Measurements from ENCODE around the gene ROM1.
"Not testable (repeated sequence)": the region's sequence is repeated elsewhere in the genome, so short reads cannot be mapped to it uniquely, and the experiment has no call there.

Gene ROM1, protein sequence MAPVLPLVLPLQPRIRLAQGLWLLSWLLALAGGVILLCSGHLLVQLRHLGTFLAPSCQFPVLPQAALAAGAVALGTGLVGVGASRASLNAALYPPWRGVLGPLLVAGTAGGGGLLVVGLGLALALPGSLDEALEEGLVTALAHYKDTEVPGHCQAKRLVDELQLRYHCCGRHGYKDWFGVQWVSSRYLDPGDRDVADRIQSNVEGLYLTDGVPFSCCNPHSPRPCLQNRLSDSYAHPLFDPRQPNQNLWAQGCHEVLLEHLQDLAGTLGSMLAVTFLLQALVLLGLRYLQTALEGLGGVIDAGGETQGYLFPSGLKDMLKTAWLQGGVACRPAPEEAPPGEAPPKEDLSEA

GRCh38 chr11:62612366-62613290 lies at the start of gene ROM1, which contains the start of gene EML3:
Gene ROM1 (plus strand): TSS chr11:62613257. CDS start chr11:62613282, 25 bp downstream.
Gene EML3 (minus strand): TSS chr11:62612775. CDS start chr11:62612457, 318 bp downstream.
- peak; percentile 86 for DNase-seq

- DNase-seq, result no peak
Measured at GRCh38 chr11:62565100-62565802, 47.8 kb upstream of the ROM1 start.

GRCh38 chr11:62566247-62566646 lies 46.8 kb upstream of the ROM1 start:
- no peak for DNase-seq

DNA sequence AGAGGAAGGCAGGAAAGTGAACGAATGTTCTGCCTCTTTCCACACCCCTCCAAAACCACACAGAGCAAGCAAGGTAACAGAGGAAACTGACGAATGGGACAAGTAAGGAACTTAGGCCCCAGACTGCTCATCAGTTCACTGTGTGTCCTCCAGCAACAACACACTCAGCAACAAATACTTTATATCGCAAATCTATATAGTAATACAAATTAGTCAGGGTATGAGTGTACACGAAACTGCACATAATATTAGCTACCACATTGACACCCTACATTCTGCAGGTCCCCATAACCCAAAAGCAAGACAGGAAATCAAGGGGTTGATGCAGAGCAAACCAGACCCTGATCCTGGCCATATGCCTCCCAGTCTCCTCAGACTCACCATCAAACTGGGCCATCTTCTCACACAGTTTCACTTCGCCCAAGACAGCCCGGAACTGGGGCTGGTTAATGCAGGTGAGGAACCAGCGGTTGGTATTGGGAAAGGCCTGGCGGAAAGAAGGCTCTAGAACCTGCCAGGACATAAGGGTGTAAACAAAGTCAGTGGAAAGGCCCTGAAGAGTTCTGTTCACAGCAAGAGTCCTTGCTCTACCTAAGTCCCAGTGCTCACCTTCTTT lies 45.9 kb upstream of the ROM1 start:
- no peak for DNase-seq

GRCh38 chr11:62569611-62570010 lies 43.4 kb upstream of the ROM1 start:
- no peak for DNase-seq

GRCh38 chr11:62570903-62571302 lies 42.2 kb upstream of the ROM1 start:
- DNase-seq, result not testable (repeated sequence)

GRCh38 chr11:62571493-62571892 lies 41.6 kb upstream of the ROM1 start:
- DNase-seq, result not testable (repeated sequence)

DNA sequence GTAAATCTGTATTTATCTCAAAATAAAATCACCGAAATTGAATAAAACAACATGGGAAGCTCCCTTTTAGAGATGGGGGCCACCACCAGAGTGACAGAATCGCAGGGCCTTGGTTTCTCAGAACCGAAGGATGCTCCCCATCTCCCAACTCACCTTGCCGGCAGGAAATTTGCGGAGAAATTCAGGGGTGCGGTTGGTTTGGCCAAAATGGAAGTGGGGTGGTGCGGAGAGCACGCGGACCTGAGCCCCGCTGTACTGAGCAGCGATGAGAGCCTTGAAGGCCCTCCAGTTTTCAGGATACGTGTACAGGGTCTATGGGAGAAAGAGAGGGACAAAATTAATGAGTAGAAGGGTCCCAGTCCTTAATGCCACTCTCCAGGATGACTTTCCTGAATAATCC lies 40.6 kb upstream of the ROM1 start:
- no peak for DNase-seq

DNA sequence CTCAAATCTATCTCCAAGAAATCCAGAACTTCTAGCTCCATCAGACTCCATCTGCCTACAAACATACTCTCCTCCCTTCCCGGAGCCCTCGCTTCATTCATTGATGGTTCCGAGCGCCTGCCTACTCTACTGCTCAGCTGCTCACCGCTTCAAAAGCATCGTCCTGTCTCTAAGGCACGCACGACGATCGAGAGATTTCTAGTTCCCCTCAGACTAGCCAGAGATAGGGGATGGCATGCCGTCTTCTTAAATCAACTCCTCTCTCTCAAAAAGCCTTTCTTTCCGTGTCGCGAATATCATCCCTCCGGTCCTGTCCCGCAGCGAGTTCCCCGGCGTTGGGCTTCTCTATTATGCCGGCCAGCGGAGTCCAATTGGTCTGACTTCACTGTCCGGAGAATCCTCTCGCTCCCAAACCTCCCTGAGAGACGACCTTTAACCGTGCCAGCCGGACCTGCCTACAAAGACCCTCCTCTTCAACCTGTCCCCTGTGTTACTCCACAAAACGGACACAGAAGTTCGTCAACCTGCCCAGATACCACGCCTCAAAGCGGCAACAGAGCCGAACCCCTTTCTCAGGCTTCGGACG lies 40.0 kb upstream of the ROM1 start:
- DNase-seq, result no peak

- DNase-seq, result peak; percentile 99
Measured at GRCh38 chr11:62573592-62574362, 39.3 kb upstream of the ROM1 start, which contains the start of gene EEF1G. Gene EEF1G (minus strand): TSS chr11:62573891. CDS start chr11:62573842, 49 bp downstream.

- no peak for DNase-seq
Measured at GRCh38 chr11:62574363-62575071, 38.5 kb upstream of the ROM1 start.

DNA sequence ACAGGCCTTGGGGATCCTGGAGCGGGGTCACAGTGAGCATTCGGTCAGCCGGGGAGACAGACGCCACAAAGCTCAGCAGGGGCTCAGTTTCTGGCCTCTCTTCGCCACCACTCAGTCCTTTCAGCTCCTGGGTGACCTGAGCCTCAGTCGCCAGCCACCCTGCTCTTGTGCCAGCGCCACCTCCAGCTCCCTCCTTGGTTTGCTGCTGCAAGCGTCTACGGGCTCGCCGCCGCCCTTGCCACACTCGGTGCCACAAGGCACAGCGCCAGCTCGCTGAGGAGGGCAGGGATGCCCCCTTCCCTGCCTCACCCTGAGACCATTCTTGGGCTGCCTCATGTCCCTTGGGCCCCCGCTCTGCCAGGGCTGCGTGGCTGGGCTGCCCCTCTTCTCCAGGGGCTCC lies 37.9 kb upstream of the ROM1 start:
- DNase-seq, result no peak

GRCh38 chr11:62575837-62576236 lies 37.2 kb upstream of the ROM1 start:
- DNase-seq, result no peak

DNA sequence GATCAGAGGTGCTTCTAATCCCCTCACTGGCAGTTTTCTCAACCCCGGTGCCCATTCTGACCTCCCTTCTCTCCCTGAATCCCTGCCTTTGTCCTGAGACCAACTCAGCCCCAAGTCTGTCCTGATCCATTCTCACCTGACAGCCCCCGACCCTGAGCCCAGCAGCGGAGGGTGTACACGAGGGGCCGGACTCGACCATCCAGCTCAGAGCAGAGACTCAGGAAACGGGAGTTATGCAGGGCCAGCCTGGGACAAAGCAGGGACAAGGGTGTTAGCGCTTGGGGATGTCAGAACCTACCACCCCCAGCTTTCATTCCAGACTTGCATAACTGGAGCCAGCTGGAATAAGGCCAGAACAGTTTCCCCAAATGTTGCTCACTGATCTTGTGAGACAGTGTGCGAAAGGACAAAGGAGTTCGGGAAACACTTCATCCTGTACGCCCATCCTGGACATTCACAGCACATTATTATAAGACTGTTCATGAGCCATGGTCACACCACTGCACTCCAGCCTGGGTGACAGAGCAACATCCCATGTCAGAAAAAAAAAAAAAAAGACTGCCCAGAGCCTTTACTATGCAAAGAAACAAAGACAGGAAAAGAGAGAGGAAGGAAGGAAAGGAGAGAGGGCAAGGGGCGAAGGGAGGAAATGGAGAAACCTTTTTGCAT lies 35.9 kb upstream of the ROM1 start:
- no peak for DNase-seq

DNA sequence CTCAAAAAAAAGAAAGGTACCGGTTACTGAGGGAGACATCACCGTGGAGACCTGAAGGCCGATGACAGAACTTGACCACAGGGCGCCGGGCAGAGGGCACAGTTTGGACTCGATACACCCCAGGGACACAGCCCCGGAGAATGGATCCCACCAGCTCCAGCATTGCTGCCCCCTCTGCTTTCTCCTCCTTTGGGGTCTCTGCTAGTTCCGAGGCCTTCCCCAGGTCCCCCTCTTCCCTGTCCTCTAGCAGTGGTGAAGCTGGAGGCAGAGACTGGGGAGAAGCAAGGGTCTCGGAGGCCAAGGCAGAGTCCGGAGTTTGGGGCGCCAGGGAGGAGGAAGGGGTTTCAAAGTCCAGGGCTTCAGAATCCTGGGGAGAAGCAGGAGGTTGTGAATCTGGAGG lies 34.5 kb upstream of the ROM1 start:
- no peak for DNase-seq

GRCh38 chr11:62579252-62579651 lies 33.8 kb upstream of the ROM1 start:
- DNase-seq, result no peak

- no peak for DNase-seq
Measured at GRCh38 chr11:62580959-62581715, 31.9 kb upstream of the ROM1 start.

DNA sequence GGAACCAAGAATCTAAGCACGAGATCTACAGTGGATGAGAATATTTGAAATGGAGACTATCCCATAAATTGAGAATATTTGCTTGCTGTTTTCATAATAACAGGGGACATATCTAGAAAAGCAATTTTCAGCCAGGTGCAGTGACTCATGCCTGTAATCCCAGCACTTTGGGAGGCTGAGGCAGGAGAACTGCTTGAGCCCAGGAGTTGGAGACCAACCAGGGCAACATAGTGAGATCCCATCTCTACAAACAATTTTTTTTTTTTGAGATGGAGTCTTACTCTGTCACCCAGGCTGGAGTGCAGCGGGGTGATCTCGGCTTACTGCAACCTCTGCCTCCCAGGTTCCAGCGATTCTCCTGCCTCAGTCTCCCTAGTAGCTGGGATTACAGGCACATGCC lies 31.3 kb upstream of the ROM1 start:
- DNase-seq, result not testable (repeated sequence)

- not testable (repeated sequence) for DNase-seq
Measured at GRCh38 chr11:62585356-62585755, 27.7 kb upstream of the ROM1 start.

Data from NCI-H510A (cell line).